SKM-1 (cell line): ENCODE measurements around the gene HES2.
"Not testable (repeated sequence)": the region's sequence is repeated elsewhere in the genome, so short reads cannot be mapped to it uniquely, and the experiment has no call there.

Experiments
- DNase-seq: peaks from one replicate; lab custom pipeline; 2025; ENCODE audit not compliant: unreplicated experiment; lab: John Stamatoyannopoulos, UW

HES2 gene

DNA sequence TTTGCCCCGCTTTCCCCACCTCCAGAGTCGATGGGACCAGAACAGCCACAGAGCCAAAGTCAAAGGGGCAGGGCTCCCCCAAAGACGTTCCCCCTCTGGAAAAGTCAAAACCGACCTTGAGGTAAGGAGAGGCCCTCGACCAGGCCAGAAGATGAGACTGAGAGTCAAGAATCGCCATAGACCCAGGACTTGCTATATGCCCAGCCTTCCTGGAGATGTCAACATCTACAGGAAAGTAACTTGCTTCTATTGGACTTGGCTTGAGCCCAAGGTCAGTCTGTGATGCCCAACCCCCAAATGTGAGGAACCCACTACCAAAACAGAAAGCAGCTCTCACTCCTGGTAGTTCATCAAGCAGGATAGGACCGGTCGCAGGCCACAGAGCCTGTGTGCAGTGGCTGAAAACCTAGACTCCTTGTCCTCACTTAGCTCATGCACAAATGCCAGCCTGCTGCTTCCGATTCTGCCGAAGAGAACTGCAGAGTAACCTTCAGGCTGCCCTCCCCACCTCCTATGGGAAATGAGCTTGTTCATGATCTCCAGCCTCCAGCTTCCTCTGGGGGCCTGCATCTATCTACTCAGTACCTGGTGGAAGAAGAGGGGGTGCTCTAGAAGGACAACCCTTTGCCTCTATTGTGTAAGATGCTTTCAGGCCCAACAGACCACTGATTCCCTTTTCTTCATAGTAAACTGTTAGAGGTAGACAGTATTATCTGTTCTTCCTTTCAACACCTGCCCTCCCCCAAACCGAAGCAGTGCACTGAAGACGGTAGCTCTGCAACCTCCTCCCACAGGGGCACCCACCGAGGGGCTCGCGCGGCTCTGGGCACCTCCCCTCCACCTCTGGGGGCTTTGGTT lies 27.5 kb downstream of the HES2 start:
- DNase-seq: no peak

DNA sequence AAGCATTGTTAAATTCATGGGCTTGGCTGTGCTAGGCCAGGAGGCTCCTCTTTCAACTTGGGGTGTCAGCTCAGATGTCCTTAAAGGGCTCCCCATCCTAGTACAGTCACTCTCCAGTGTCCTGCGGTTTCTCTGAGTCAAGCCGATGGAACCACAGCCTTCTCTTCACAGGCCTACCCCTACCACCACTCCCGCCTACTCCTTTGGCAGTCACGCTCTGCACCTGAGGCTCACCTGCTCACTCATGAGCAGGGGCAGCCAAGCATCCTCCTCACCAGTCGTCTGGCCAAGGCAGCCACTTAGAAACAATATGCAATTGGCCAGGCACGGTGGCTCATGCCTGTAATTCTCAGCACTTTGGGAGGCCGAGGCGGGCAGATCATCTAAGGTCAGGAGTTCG lies 29.7 kb downstream of the HES2 start:
- DNase-seq: no peak

DNA sequence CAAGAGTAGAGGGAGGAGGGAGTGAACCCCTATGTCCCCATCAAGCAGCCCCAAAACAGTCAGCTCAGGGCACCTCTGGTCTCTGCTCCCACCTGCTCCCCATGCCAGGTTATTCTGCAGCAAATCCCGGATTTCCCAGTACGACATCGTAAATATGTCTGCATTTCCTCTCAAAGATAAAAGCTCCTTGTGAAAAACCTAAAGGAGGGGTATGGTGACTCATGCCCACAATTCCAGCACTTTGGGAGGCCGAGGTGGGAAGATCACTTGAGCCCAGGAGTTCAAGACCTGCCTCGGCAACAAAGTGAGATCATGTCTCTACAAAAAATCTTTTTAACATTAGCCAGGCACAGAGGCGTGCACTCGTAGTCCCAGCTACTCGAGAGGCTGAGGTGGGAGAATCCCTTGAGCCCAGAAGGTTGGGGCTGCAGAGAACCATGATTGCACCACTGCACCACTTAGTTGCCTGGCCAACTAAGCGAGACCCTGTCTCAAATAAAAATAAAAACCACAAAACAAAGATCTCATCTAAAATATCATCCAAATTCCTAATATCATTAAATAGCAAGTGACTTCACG lies 33.3 kb downstream of the HES2 start:
- DNase-seq: no peak

DNA sequence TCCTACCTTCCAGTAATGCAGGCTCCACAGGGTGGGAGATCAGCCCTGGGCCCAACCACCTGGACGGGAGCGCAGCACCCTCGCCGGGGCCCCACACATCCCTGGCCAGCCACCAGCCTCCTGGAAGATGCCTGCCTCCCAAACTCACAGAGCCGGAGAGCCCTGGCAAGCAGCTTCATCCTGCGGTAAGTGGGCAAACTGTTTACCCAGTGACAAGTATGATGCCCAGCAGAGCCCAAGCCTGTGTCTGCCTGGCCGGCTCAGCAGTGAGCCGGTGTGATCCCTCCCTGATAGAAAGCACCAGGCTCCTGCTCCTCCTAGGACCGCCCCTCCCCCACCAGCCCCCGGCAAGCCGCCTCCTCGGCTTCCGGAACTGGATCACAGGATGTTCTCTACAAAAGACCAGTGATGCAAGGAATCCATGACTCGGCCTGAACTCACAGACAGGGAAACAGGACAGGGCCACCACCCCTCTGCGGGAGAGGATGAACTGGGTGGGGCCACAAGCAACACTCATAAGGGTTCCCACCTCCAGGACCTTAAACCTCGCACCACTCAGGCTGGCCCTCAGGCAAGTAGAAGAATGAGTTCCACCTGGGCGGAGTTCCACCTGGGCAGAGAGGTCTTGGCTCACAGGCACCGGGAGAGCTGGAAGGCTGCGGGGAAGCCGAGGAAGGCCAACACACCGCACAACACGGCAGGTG lies 34.1 kb downstream of the HES2 start:
- DNase-seq: no peak

DNA sequence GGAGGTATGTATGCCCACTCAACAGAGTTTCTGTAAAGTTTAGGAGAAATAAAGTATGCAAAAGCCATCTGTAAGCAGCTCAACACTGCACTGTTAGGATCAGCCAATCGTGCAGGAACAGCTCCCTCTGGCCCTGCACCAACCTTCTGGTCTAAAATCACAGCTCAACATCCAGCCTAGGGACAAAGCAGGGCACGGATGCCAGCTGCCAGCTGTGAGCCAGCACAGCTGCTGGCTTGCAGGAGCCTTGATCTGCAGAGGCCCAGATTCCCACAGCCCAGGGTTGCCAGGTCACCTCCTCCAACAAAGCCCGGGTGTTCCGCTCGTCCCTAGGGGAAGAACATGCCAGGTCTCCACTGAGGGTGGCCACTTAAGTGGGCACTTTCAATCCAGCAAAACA lies 34.8 kb downstream of the HES2 start:
- DNase-seq: no peak

DNA sequence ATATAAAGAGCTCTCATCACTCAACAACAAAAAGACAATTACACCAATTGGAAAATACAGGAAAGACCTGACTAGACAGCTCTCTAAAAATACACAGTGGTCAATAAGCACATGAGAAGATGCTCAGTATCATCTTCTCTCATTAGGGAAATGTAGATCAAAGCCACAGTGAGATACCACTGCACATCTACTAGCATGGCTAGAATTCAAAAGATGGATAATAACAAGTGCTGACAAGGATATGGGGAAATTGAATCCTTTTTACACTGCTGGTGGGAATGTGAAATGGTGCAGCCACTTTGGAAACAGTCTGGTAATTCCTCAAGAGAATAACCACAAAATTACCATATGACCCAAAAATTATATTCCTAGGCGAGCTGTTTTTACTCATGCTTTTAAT lies 35.6 kb downstream of the HES2 start:
- no peak for DNase-seq

DNA sequence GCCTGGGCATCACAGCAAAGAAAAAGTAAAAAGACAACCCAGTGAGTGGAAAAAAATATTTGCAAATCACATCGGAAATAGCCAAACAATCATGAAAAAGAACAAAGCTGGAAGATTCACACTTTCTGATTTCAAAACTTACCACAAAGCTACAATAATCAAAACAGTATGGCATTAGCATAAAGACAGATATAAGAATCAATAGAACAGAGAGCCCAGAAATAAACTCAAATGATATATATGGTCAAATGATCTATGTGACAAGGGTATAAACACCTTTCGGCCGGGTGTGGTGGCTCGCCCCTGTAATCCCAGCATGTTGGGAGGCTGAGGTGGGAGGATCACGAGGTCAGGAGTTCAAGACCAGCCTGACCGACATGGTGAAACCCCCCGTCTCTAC lies 39.7 kb downstream of the HES2 start:
- DNase-seq: no peak

DNA sequence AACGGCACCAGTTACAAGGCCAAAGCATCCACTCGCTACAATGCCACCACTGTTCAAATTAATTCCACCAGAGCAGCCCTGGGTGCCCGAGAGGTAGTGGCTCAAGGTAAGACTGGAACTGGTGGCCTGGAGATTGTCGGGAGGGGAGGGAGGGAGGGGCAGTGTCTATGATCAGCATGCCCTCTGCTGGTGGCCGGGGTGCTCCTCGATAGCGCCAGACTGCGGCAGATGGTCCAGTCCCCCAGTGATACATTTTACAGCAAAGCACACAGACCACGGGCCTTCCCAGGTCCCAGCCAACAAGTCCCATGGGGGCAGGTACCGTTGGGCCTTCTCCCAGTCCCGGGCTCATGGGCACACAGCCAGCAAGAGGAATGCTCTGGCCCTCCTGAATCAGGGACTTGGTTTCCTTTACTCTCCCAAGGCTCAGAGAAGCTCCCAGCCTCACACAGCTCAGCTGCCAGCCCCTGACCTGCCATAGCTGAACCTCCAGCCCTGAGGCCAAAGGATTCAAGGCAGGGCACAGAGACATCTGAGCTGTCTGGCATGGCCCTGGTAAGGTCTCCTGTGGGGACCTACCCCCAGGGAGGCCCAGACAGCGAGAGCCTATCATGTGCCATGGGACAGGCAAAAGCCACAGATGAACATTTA lies 41.5 kb downstream of the HES2 start:
- DNase-seq: no peak

DNA sequence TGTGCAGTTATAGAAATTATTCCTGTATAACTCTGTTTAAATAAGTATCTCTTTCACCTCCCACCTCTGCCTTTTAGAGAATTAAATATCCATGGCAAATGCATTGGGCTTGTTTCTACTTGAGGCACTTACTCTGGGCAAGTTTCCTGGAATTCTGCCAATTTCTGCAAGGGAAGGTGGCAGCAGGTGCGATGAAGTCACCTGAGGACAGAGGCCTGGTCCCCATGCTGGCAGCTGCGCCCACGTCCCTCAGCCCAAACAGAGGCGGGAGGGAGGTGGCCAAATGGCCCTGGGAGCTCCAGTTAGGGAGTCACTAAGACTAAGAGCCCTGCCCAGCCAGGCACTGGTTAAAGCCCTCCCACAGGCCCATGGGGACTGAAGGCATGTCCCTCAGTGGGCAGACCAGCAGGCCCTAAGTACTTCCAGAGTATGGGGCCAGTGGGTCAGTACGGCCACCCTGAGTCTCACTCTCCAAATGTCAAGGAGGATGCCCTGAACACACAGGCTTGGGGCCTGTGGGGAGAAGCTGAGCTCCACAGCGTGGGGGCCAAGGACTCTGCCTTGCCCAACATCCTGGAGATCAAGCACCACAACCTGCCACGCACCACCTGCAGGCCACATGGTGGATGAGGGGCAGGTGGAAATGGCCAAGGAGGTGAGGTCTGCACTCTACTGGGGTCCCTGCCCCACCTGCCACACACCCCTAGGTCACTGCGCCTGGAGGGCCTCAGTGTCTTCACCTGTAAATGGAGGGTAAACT lies 45.6 kb downstream of the HES2 start:
- no peak for DNase-seq

DNA sequence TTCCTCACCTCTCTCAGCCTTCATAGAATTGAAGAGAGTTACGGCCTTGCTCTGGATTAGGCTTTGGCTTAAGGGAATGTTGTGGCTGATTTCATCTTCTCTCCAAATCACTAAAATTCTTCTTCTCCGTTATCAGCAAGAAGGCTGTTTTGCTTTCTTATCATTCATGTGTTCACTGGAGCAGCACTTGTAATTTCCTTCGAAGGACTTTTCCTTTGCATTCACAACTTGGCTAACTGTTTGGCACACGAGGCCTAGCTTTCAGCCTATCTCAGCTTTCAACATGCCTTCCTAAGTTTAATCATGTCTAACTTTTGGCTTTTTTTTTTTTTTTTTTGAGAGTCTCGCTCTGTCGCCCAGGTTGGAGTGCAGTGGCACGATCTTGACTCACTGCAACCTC lies 47.5 kb downstream of the HES2 start:
- not testable (repeated sequence) for DNase-seq

DNA sequence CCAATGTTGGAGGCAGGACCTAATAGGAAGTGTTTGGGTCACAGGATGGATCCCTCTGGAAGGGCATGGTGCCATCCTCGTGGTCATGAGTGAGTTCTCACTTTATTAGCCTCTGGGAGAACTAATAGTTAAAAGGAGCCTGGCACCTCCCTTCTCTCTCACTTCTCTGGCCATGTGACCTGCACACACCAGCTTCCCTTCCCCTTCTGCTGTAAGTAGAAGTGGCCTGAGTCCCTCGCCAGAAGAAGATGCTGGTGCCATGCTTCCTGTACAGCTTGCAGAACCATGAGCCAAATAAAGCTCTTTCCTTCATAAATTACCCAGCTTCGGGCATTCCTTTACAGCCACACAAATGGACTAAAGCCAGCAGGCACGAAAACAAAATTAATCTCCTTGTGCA lies 49.7 kb downstream of the HES2 start:
- DNase-seq: no peak

DNA sequence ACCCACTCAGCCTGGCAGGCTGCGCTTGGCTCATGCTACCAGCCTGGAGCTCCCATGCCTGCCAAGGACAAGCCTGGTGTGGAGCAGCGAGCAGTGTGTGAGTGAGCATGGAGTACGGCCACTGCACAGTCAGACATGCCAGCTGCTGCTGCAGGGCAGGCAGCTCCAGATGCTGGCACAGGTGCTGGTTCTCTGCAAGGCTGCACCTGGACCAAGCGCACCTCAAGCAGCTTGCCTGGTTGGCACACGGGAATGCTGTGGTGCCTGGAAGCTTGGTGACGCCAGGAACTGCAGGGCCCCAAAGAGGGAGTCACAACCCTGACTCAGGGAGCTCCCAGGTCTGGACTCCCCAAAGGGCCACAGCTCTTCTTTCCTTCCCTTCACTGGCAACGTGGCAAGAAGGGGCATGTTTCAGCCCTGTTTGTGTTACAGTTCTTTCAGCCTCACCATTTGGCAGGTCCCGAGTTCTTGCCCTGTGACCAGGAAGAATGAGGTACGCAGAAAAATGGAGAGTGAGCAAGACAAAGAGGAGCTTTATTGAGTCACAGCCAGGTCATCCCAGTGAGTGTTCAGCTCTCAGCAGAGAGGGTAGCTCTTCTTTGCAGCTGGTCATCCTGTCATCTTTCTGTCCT lies 52.2 kb downstream of the HES2 start:
- no peak for DNase-seq

DNA sequence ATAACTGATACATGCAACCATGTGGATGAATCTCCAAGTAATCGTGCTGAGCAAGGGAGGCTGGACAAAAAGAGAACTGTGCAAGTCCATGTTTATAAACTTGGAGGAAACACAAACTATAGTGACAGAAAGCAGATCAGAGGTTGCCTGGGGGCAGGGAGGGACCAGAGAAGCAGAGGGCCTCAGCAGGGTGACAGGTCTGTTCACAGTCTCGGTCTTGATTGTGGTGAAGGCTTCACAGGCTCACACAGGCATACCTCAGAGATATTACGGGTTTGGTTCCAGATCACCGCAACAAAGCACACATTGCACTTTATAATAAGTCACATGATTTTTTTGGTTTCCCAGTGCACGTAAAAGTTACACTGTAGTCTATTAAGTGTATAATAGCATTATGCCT lies 54.7 kb downstream of the HES2 start:
- no peak for DNase-seq

DNA sequence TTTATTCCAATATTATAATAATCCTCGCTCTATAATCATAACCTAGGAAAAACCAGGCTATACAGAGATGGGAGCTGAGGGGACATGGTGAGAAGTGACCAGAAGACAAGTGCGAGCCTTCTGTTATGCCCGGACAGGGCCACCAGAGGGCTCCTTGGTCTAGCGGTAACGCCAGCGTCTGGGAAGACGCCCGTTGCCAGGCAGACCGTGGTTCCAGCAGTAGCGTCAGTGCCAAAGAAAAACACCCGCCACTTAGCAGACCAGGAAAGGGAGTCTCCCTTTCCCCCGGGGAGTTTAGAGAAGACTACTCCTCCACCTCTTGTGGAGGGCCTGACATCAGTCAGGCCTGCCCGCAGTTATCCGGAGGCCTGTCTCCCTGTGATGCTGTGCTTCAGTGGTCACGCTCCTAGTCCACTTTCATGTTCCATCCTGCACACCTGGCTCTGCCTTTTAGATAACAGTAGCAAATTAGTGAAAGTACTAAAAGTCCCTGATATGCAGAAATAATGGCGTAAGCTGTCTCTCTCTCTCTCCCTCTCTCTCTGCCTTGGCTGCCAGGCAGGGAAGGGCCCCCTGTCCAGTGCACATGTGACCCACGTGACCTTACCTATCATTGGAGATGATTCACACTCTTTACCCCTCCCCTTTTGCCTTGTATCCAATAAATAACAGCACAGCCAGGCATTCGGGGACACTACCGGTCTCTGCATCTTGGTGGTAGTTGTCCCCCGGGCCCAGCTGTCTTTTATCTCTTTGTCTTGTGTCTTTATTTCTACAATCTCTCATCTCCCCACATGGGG lies 56.4 kb downstream of the HES2 start:
- DNase-seq: not testable (repeated sequence)
